ENCODE measurements around the gene NEU3. TPM values are rescaled to one million over a fixed set of nuclear protein-coding genes. Genes with fewer than 3 reads are reported as not detected.

Gene NEU3
- total RNA-seq, 1 experiment from 2014 or later = 12.5 TPM

- H3K79me2 ChIP-seq (ENCODE audit: insufficient read depth, low read length) = peaks cover 99% of the 10 kb centered on the region
- H3K27me3 ChIP-seq (ENCODE audit: insufficient read depth, low read length) = no peaks in the 10 kb centered on the region
- ATAC-seq (no peak), DNase-seq (ENCODE audit: low read depth, low spot score) (no peak)
- ChIA-PET CTCF (interaction anchor here (0.8 to 1.0 kb wide), 2 partner anchors 25 to 34 kb away, joined by 3 to 6 read pairs; no protein-coding TSS in a partner anchor), POLR2A (interaction anchor here (1.6 kb wide), 1 partner anchor 35 kb away, joined by 3 read pairs; no protein-coding TSS in a partner anchor), RAD21 (ENCODE audit: low non-redundant PET in 1 of 2, low total read pairs in 2 of 2, uncharacterized antibody in 2 of 2, unreplicated experiment in 2 of 2) (no interaction called here)
- TF ChIP-seq ZNF274 (IDR thresholded peaks at IDR 0.05; ENCODE audit: low read depth, low read length) (no peak), ZBTB33 (IDR thresholded peaks at IDR 0.05; ENCODE audit: extremely low read depth, insufficient replicate concordance, low read length) (no peak), ATF3 (IDR thresholded peaks at IDR 0.05) (no peak), CTCF (IDR thresholded peaks at IDR 0.05 in 2 of 3, conservative IDR thresholded peaks at IDR 0.05 in 1 of 3; ENCODE audit: borderline replicate concordance in 1 of 3, insufficient read depth in 1 of 3, low read depth in 2 of 3, low read length in 2 of 3) (no peak), ELF1 (IDR thresholded peaks at IDR 0.05; ENCODE audit: borderline replicate concordance, low read depth) (no peak), MAX (IDR thresholded peaks at IDR 0.05) (no peak), CEBPB (IDR thresholded peaks at IDR 0.05; ENCODE audit: low read depth) (no peak), EZH2phosphoT487 (IDR thresholded peaks at IDR 0.05; ENCODE audit: borderline replicate concordance) (no peak), TCF7L2 (IDR thresholded peaks at IDR 0.05; ENCODE audit: borderline replicate concordance, extremely low read depth, insufficient read depth, insufficient read length) (no peak), SIN3A (IDR thresholded peaks at IDR 0.05; ENCODE audit: low read depth) (no peak), POLR2A (IDR thresholded peaks at IDR 0.05; ENCODE audit: borderline replicate concordance, extremely low read depth, insufficient read depth, insufficient read length) (no peak), SRF (IDR thresholded peaks at IDR 0.05; ENCODE audit: low read depth) (no peak), CBX3 (IDR thresholded peaks at IDR 0.05; ENCODE audit: low read depth) (no peak), POLR2AphosphoS5 (IDR thresholded peaks at IDR 0.05; ENCODE audit: low read depth, low read length) (no peak), EZH2 (IDR thresholded peaks at IDR 0.05) (no peak), ZFX (IDR thresholded peaks at IDR 0.05) (no peak), RAD21 (IDR thresholded peaks at IDR 0.05; ENCODE audit: low read depth) (no peak), REST (IDR thresholded peaks at IDR 0.05; ENCODE audit: low read depth) (no peak), YY1 (IDR thresholded peaks at IDR 0.05; ENCODE audit: extremely low read depth, insufficient replicate concordance, low read depth, low read length) (no peak)
- H3K9me2 ChIP-seq (ENCODE audit: insufficient read depth) = 0 out of 2 replicates have a peak, but pooled peaks cover 3% of the 10 kb centered on the region
- H3K9ac ChIP-seq (ENCODE audit: low read length) = no peak overlapping the region
- no peak overlapping the region for H3K4me2 ChIP-seq (ENCODE audit: low read length)
- H3K4me3 ChIP-seq (replicated peaks in 1 of 2; ENCODE audit: low read depth in 1 of 2, low read length in 2 of 2) = no peak overlapping the region
- intact Hi-C loops (cut with micrococcal nuclease) = no loop called here
- 0 out of 4 replicates have a peak, but pooled peaks cover 0 to 4% of the 10 kb centered on the region in 2 experiments for H3K9me3 ChIP-seq (ENCODE audit: control insufficient read depth in 1 of 2, insufficient read depth in 1 of 2, low read depth in 1 of 2, low read length in 2 of 2)
- no peak overlapping the region for H2AFZ ChIP-seq (ENCODE audit: low read depth, low read length, poor library complexity, severe bottlenecking)
- H3K4me1 ChIP-seq (ENCODE audit: control insufficient read depth in 1 of 2, insufficient read depth in 2 of 2, low read length in 2 of 2) = peaks cover 8 to 14% of the 10 kb centered on the region in 2 experiments
- H3K27ac ChIP-seq (ENCODE audit: low read depth, low read length) = no peak overlapping the region
- no TSS peak for BruUV-seq (replicated peaks)
- peaks cover 13% of the 10 kb centered on the region; the same call in 1 of the 2 replicates for H4K20me1 ChIP-seq (ENCODE audit: insufficient read depth)
- H3K36me3 ChIP-seq (ENCODE audit: control insufficient read depth in 1 of 2, insufficient read depth in 2 of 2, low read length in 2 of 2) = peaks cover 0 to 18% of the 10 kb centered on the region in 2 experiments; a peak in 2 of 4 replicates
Measured at GRCh38 chr11:74954199-74954598, 34.5 kb upstream of the NEU3 start.
